HG03045 (cell line): ENCODE results near the gene SGK1.

Source experiments
- ATAC-seq: cut with Tn5 transposase; IDR thresholded peaks from one replicate; pipeline ENCODE4 v1.9.1; 2021; ENCODE audit warnings: mild to moderate bottlenecking, moderate library complexity; ENCODE audit not compliant: unreplicated experiment

The SGK1 gene

GRCh38 chr6:134173936-134174671, 143.8 kb downstream of the SGK1 start:
- no peak for ATAC-seq

- ATAC-seq = no peak
Observed at GRCh38 chr6:134173366-134173725, 144.6 kb downstream of the SGK1 start.

GRCh38 chr6:134172706-134173365, 145.1 kb downstream of the SGK1 start:
- no peak for ATAC-seq

GRCh38 chr6:134172020-134172705, 145.7 kb downstream of the SGK1 start:
- no peak for ATAC-seq

- no peak for ATAC-seq
Observed at GRCh38 chr6:134171517-134171916, 146.4 kb downstream of the SGK1 start.

GRCh38 chr6:134170844-134171243, 147.1 kb downstream of the SGK1 start:
- ATAC-seq = no peak

- ATAC-seq = no peak
Observed at GRCh38 chr6:134169871-134170486, 147.9 kb downstream of the SGK1 start.

- no peak for ATAC-seq
Observed at GRCh38 chr6:134168590-134169208, 149.2 kb downstream of the SGK1 start.

- ATAC-seq = no peak
Observed at GRCh38 chr6:134166511-134167261, 151.2 kb downstream of the SGK1 start.

GRCh38 chr6:134165561-134166201, 152.2 kb downstream of the SGK1 start:
- ATAC-seq = no peak

- no peak for ATAC-seq
Observed at GRCh38 chr6:134164300-134164699, 153.6 kb downstream of the SGK1 start.

GRCh38 chr6:134162932-134163331, 155.0 kb downstream of the SGK1 start:
- no peak for ATAC-seq

GRCh38 chr6:134161041-134161440, 156.9 kb downstream of the SGK1 start:
- ATAC-seq = no peak

GRCh38 chr6:134152767-134153485, 165.0 kb downstream of the SGK1 start:
- no peak for ATAC-seq

- no peak for ATAC-seq
Observed at GRCh38 chr6:134148566-134148965, 169.3 kb downstream of the SGK1 start.

- no peak for ATAC-seq
Observed at GRCh38 chr6:134147034-134147533, 170.8 kb downstream of the SGK1 start.

- no peak for ATAC-seq
Observed at GRCh38 chr6:134146268-134147033, 171.5 kb downstream of the SGK1 start.

- no peak for ATAC-seq
Observed at GRCh38 chr6:134145786-134146185, 172.1 kb downstream of the SGK1 start.
